Vagina (tissue), 2 donors: ENCODE measurements around the gene CLDN24. TPM values are rescaled to one million over a fixed set of nuclear protein-coding genes. Genes with fewer than 3 reads are reported as not detected.

Experiments used
- DNase-seq, 2 donors: peaks; one replicate each; pipeline ENCODE4 v3.0.0-alpha.2; 2017; ENCODE audit errors: extremely low spot score in 2 of 2
- H3K27ac ChIP-seq: fragments of 200-600 bp; sonication (generic); one replicate; pipeline ENCODE4 v1.5.1; 2019
- H3K27me3 ChIP-seq: fragments of 200-600 bp; sonication (generic); one replicate; pipeline ENCODE4 v1.5.1; 2019
- H3K36me3 ChIP-seq, 2 donors: fragments of 200-600 bp; sonication (generic); one replicate each; pipeline ENCODE4 v1.5.1; 2017 to 2019
- H3K4me1 ChIP-seq: fragments of 200-600 bp; sonication (generic); one replicate; pipeline ENCODE4 v1.5.1; 2019
- H3K4me3 ChIP-seq, 2 donors: fragments of 200-600 bp; sonication (generic); 1 replicate in 1 of 2; 2 replicates in 1 of 2; pipeline ENCODE4 v1.5.1; 2016 to 2019
- H3K9me3 ChIP-seq: fragments of 200-600 bp; sonication (generic); one replicate; pipeline ENCODE4 v1.5.1; 2019
- POLR2A ChIP-seq, 2 donors: fragments of 450-650 bp; IDR thresholded peaks; one replicate each; pipeline ENCODE4 v1.6.1; 2017; ENCODE audit warnings: antibody characterized with exemption in 2 of 2, mild to moderate bottlenecking in 2 of 2, moderate library complexity in 2 of 2
- POLR2AphosphoS5 ChIP-seq, 2 donors: sonication (generic); formaldehyde crosslinking; IDR thresholded peaks; one replicate each; pipeline ENCODE4 v1.9.0; 2017; ENCODE audit warnings: antibody characterized with exemption in 2 of 2, mild to moderate bottlenecking in 2 of 2, low read depth in 1 of 2; ENCODE audit not compliant: insufficient read depth in 1 of 2
- intact Hi-C: fragments of 100-400 bp; cut with DNase I; formaldehyde crosslinking; loops from one replicate; pipeline ENCODE4 v1.15.1; 2023
- total RNA-seq: library from RNA; depleted of rRNA; stranded (reverse); fragments of >200 nt; gene quantifications from one replicate; pipeline ENCODE4 v1.2.3, GENCODE V29; 2016
- TF ChIP-seq, protein P1 (sequence below), 3 experiments: fragments of 450-650 bp in 2 of 3; fragments of 200-600 bp in 1 of 3; sonication (generic) in 1 of 3; IDR thresholded peaks; one replicate each; pipeline ENCODE4 v1.5.1; 2017 to 2019; ENCODE audit warnings: antibody characterized with exemption in 3 of 3, mild to moderate bottlenecking in 2 of 3, moderate library complexity in 2 of 3

Gene CLDN24
- total RNA-seq, 1 donor from 2014 or later = not detected

DNA sequence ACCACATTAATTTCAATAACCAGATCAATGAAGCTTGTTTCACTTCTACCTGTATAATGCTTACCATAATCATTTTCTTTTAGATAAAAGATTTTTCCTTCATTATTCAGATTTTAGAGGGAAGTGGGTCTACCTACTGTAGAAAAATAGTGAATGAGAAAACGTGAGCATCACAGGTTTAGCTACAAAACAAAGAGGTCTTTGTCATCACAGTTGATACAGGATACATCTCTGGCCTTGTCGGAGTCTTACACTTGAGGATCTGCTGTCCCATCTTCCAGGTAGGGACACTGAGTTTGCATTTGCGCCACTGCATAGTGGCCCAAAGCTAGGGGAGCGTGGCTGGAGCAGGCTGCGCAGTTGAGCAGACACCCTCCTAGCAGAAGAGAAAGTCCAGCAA lies 710 bp downstream of the CLDN24 start:
- Histone ChIP-seq H3K36me3 (no peaks in the 10 kb centered on the region), H3K27me3 (no peaks in the 10 kb centered on the region), H3K4me3 (no peak overlapping the region), H3K27ac (no peak overlapping the region), H3K9me3 (no peaks in the 10 kb centered on the region), H3K4me1 (no peaks in the 10 kb centered on the region)
- intact Hi-C loops = no loop called here
- TF ChIP-seq, protein P1, sequence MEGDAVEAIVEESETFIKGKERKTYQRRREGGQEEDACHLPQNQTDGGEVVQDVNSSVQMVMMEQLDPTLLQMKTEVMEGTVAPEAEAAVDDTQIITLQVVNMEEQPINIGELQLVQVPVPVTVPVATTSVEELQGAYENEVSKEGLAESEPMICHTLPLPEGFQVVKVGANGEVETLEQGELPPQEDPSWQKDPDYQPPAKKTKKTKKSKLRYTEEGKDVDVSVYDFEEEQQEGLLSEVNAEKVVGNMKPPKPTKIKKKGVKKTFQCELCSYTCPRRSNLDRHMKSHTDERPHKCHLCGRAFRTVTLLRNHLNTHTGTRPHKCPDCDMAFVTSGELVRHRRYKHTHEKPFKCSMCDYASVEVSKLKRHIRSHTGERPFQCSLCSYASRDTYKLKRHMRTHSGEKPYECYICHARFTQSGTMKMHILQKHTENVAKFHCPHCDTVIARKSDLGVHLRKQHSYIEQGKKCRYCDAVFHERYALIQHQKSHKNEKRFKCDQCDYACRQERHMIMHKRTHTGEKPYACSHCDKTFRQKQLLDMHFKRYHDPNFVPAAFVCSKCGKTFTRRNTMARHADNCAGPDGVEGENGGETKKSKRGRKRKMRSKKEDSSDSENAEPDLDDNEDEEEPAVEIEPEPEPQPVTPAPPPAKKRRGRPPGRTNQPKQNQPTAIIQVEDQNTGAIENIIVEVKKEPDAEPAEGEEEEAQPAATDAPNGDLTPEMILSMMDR (IDR thresholded peaks at IDR 0.05) = no peak
- TF ChIP-seq POLR2A (IDR thresholded peaks at IDR 0.05) = no peak
- no peak for TF ChIP-seq POLR2AphosphoS5 (IDR thresholded peaks at IDR 0.05; ENCODE audit: insufficient read depth in 1 of 2, low read depth in 1 of 2)
- no peak for DNase-seq

DNA sequence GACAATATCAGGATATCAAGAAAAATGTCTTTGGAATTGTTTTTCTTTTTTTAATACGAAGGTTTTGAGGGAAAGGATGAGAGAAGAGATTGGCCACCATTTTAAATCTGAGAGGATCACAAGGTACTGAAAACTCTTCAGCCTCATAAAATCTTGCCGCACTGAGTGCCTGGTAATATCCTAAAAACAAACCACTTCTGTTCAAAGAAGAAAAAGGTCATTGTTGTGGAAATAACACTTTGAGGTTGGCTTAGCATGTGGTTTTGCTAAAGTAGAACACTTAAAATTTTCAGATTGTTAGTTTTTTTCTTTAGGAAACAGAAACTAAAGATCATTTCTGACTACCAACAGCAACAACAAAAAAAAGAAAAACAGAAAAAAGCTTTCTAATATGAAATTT lies 1.1 kb downstream of the CLDN24 start:
- TF ChIP-seq, protein P1 (IDR thresholded peaks at IDR 0.05) = no peak
- TF ChIP-seq POLR2A (IDR thresholded peaks at IDR 0.05) (no peak), POLR2AphosphoS5 (IDR thresholded peaks at IDR 0.05; ENCODE audit: insufficient read depth in 1 of 2, low read depth in 1 of 2) (no peak)
- Histone ChIP-seq H3K36me3 (no peaks in the 10 kb centered on the region), H3K27ac (no peak overlapping the region), H3K4me1 (no peaks in the 10 kb centered on the region), H3K9me3 (no peaks in the 10 kb centered on the region), H3K4me3 (no peak overlapping the region), H3K27me3 (no peaks in the 10 kb centered on the region)
- no peak for DNase-seq
- intact Hi-C loops = no loop called here

DNA sequence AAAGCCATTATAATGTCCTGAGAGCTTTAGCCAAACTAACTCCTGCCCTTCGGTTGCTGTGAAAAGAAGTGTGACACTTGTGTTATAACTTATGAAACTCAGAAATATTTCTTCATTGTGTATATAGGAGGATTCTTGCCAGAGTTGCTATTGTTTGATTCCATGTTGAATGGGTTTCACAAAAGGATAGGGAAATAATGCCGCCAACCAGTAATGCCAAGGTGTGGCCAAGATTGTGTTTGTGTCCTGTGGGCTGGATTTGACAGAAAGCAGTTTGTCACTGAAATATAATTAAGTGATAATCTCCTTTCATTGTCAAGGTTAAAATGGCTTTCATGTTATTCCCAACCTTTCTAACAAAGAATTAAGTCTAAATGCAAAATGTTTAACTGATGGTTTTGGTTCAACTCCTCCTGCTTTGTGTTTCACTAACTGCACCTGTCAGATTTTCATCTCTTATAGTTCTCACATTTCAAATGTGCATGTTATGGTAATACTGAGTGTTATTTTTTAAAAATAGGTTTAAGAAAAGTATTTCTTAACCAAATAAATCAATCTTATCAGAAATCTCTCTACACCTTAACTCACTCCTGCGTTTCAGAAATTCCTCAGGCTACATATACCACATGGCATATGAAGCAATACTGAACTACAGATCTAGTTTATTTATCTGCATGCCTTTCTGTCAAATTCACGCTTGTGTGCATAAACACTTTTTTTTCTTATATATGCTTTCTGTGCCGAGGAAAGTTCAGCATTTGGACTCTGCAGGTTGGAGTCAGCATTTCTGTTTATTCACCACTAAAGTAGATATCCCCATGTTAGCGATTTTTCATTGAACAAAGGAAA lies 1.8 kb downstream of the CLDN24 start, which contains the start of gene CLDN22:
TSS of gene CLDN22 (minus strand) at position 66 of the 849 bp plus-strand sequence. CDS start at position 8, 58 bp downstream.
- H3K27me3 ChIP-seq = no peaks in the 10 kb centered on the region
- no peak for TF ChIP-seq POLR2AphosphoS5 (IDR thresholded peaks at IDR 0.05; ENCODE audit: insufficient read depth in 1 of 2, low read depth in 1 of 2)
- TF ChIP-seq POLR2A (IDR thresholded peaks at IDR 0.05) = no peak
- TF ChIP-seq, protein P1 (IDR thresholded peaks at IDR 0.05) = no peak
- DNase-seq = no peak
- H3K27ac ChIP-seq = no peak within 1 kb of the TSS
- H3K36me3 ChIP-seq = no peaks in the 10 kb centered on the region
- no peak within 1 kb of the TSS for H3K4me3 ChIP-seq
- intact Hi-C loops = no loop called here
- H3K4me1 ChIP-seq = no peaks in the 10 kb centered on the region
- H3K9me3 ChIP-seq = no peaks in the 10 kb centered on the region

DNA sequence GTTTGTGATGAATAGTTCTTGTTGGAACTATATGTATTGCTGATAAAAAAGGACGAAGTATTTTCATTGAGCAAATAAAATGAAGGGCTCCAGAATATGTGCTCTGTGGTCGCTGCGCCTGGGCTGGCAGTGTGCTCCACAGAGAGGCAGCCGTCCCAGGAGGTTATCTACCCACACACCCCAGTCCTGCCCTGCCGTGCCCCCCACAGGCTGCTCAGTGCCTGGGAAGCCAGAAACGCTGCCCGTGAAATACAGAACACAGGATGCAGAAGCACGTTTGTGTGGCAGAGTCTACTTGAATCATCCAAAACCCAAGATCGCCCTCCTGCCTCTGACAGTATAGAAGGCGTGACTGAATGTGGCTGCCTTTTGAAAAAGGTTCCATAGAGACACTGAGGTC lies 3.6 kb downstream of the CLDN24 start:
- Histone ChIP-seq H3K36me3 (peaks cover 0 to 7% of the 10 kb centered on the region in 2 donors), H3K4me1 (no peaks in the 10 kb centered on the region), H3K4me3 (no peak overlapping the region), H3K27me3 (no peaks in the 10 kb centered on the region), H3K9me3 (no peaks in the 10 kb centered on the region), H3K27ac (no peak overlapping the region)
- intact Hi-C loops = no loop called here
- no peak for DNase-seq
- TF ChIP-seq POLR2A (IDR thresholded peaks at IDR 0.05) = no peak
- TF ChIP-seq, protein P1 (IDR thresholded peaks at IDR 0.05) = no peak

DNA sequence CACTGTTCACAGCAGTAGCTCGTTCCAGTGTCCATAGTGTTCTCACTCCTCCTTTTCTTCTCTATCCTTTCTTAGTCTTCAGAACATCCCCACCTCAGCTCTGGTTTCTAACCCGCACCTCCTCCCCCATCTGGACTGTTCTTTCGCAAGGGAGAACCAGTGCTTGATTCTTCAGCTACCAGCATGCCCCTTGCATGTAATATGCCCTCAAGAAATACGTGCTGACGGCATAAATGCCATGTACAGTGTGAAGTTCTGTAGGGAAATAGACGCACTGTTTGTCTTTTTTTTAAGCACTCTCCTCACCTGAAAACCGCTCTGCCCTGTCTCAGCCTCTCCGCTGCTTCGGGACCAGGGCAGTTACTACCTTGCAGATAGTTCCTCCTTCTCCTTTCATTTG lies 7.4 kb downstream of the CLDN24 start:
- intact Hi-C loops = no loop called here
- H3K27me3 ChIP-seq = no peaks in the 10 kb centered on the region
- H3K36me3 ChIP-seq = peaks cover 0 to 22% of the 10 kb centered on the region in 2 donors
- no peak for DNase-seq
- no peak overlapping the region for H3K27ac ChIP-seq
- no peaks in the 10 kb centered on the region for H3K9me3 ChIP-seq
- no peaks in the 10 kb centered on the region for H3K4me1 ChIP-seq
- H3K4me3 ChIP-seq = no peak overlapping the region
- TF ChIP-seq, protein P1 (IDR thresholded peaks at IDR 0.05) = no peak
- TF ChIP-seq POLR2A (IDR thresholded peaks at IDR 0.05) (no peak), POLR2AphosphoS5 (IDR thresholded peaks at IDR 0.05; ENCODE audit: insufficient read depth in 1 of 2, low read depth in 1 of 2) (no peak)
